Pulmonary artery endothelial cell (primary cell): ENCODE data around the gene FRMD4A. TPM values are rescaled to one million over a fixed set of nuclear protein-coding genes. Genes with fewer than 3 reads are reported as not detected.

Experiments used
- DNase-seq: peaks from one replicate; pipeline ENCODE4 v3.0.0-alpha.2; 2011; ENCODE audit warnings: low read depth, low spot score
- total RNA-seq: library from RNA; depleted of rRNA; stranded (reverse); fragments of >200 nt; gene quantifications from 2 replicates; pipeline ENCODE4 v1.2.3, GENCODE V29; 2014

FRMD4A gene
- 80.0 and 95.3 TPM in 2 replicates for total RNA-seq

GRCh38 chr10:14330388-14331061, at the start of gene FRMD4A:
FRMD4A (minus strand) TSS chr10:14330924.
- DNase-seq, result no peak

DNA sequence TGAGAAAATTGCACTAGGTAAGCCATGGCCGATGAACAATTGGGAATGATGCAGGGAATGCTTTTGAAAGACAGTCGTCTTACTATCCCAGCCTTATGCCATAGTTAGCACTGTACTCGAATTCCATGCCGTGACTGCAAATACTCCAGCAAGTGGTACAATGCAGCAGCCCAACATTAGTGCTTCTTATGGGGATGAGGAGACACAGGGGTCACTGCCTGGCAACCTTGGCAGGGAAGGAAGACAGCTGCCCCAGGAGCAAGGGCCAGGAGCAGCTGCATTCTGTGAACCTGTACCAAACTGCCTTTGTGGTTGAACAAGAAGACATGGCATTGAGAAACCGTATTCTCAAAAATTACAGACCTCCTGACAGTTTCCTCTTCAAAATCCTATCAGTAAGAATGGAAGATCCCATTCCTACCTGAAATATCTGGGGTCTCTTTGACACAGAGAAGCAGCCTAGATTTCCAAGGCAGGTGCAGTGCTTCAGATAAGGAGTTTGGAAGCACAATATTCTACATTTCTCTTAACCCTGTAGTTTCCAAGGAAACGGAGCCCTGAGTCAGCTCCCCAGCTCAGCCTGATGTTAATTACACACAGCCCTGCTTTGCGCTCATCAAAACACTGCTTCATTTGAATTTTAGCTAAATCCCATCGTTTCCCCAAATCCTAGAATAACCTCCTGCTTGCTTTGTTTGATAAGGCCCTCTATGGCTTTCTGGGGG, 49.0 kb upstream of the FRMD4A start:
- no peak for DNase-seq

- DNase-seq, result no peak
Measured at GRCh38 chr10:14378387-14378960, 47.8 kb upstream of the FRMD4A start.

DNA sequence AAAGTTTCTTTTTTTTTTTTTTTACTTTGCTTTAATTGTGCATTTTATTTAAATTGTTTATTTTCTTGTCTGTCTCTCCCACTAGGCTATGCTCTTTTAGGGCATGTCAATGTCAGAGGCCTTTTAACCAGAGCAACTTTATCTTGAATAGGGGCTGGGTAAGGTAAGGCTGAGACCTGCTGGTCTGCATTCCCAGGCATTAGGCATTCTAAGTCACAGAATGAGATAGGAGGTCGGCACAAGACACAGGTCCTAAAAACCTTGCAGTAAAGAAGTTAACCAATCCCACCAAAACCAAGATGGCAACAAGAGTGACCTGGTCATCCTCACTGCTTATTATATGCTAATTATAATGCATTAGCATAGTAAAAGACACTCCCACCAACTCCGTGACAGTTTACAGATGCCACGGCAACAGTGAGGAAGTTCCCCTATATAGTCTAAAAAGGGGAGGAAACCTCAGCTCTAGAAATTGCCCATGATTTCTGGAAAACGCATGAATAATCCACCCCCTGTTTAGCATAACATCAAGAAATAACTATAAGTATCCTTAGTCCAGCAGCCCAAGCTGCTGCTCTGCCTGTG, 47.0 kb upstream of the FRMD4A start:
- no peak for DNase-seq

- DNase-seq, result no peak
Measured at GRCh38 chr10:14374745-14375445, 44.2 kb upstream of the FRMD4A start.

DNA sequence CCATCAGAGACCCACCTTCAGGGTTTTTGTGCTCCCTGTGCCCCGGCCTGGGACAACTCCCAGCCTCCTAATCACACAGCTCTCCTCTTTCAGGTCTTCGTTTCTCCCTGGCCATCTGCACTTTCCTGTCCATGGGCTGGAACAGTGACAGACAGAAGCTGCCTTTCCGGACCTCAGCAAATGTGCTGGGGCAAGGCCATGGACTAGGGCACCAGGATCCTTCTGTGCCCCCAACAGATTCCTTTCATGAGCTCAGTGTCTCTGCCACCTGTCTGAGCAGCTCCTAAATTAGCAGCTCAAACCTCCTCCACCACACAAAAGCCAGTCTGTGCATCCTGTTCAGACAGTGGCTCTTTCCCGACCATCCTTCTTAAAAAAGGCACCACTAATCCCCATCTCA, 41.9 kb upstream of the FRMD4A start:
- no peak for DNase-seq

GRCh38 chr10:14371581-14371980, 40.9 kb upstream of the FRMD4A start:
- no peak for DNase-seq

DNA sequence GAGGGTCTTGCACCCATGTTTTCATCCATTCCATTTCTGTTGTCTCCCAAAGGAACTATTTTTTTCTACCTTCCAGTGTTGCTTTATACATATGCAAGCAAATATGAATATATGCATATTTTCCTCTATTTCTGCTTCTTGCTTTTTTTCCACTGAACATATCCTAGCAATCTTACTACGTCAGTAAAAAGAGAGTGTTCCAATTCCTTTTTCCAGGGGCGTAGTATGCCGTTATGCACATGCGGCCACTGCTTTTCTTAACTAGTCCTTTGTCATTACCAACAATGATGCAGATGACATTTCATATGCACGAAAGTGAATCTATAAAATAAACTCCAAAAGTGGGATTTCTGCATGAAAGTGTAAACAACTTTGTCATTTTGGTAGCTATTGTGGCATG, 40.2 kb upstream of the FRMD4A start:
- DNase-seq, result no peak

- DNase-seq, result no peak
Measured at GRCh38 chr10:14369906-14370305, 39.2 kb upstream of the FRMD4A start.

DNA sequence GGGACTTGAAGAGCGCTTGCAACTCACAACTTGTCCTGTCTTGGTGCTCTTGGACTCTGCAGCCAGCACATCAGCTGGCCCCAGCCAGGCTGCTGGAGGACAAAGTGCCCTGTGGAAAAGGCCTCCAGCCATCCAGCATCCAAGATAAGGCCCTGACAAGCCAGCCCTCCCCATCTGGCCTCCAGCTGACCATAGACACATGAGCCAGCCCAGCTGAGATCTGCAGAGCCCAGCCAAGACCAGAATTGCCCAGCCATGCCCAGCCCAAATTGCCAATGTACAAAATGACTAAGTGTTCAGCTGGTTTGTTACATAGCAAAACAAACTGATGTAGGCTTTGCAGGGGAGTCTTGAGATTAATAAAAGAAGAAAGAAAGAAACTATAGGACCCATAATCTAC, 36.0 kb upstream of the FRMD4A start:
- DNase-seq, result no peak

- DNase-seq, result no peak
Measured at GRCh38 chr10:14365266-14365665, 34.5 kb upstream of the FRMD4A start.

DNA sequence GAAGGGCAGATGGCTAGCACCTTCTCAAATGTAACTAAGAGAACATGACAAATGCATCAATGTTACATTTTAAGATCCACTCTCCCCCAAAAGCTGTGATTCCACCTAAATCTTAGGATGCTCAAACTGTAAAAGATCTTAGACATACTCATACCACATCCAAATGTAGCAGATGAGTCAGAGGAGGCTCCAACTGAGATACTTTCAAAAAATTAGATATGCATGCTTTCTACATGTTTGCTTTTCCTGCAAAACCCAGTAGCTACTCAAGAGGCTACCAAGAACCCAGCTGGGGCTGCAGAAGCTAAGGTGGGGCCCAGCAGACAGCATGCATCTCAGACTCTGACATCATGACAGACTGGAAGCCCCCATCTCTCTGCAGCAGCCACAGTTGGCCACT, 31.4 kb upstream of the FRMD4A start:
- no peak for DNase-seq

- DNase-seq, result no peak
Measured at GRCh38 chr10:14360961-14361360, 30.2 kb upstream of the FRMD4A start.

- no peak for DNase-seq
Measured at GRCh38 chr10:14360515-14360914, 29.8 kb upstream of the FRMD4A start.

- no peak for DNase-seq
Measured at GRCh38 chr10:14358886-14359573, 28.3 kb upstream of the FRMD4A start.

GRCh38 chr10:14356921-14357320, 26.2 kb upstream of the FRMD4A start:
- no peak for DNase-seq

DNA sequence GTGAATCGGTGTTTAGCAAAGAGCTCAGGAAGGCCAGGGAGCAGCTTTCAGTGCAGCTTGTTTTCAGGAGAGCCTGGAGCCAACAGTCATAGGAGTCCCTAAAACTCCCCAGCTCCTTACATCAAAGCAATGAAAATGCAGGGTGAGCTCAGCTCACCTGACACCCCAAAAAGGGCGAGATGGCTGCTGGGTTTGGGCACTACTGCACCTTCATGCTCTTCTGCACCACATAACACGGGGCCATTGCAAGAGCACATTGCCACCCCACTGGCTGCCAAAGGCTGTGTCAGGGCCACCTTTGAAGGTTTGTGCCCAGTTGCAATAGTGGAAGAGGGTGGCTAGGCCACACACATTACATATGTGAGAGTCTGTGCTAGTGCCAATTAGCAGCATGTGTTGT, 25.0 kb upstream of the FRMD4A start:
- no peak for DNase-seq

DNA sequence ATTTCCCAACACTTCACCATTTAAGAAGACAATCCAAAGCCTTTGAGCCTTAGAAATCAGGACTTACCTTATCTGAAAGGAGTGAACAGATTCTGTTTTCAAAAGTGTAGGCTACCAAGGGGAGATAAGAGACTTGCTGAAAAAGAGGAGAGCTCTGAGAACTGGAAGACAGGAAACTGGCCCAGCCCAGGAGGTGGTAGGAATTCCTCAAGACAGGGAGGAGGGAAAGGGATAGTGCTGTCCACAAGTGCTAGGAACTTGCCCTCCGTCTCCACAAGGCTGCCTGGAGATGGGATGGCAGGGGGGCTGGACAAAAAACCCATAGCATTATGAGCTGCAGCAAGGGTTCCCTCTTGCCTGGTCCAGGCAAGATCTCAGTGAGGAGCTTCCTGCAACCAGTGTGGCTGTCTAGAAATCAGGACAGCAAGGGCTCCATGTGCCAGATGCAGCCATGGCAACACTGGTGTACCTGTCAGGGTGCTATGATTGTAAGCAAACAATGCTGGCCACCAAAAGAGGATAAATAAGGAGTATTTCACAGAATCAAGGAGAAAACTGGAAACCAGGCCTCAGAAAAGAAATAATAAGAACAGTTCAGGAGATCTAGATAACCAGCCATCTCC, 22.7 kb upstream of the FRMD4A start:
- DNase-seq, result no peak

DNA sequence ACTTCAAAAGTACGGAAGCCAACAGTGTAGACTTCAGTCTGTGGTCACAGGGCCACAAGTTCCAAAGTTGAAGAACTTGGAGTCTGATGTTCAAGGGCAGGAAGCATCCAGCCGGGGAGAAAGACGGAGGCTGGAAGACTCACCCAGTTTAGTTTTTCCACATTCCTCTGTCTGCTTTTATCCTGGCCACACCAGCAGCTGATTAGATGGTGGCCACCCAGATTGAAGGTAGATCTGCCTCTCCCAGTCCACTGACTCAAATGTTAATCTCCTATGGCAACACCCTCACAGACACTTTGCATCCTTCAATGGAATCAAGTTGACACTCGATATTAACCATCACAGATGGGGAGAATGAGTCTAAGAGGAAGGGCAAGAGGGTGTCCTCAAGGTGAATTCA, 19.3 kb upstream of the FRMD4A start:
- DNase-seq, result no peak

GRCh38 chr10:14349081-14349480, 18.4 kb upstream of the FRMD4A start:
- DNase-seq, result no peak

- DNase-seq, result no peak
Measured at GRCh38 chr10:14345262-14345661, 14.5 kb upstream of the FRMD4A start.
